Transverse colon (tissue), 4 donors: ENCODE data around the gene C16orf86. TPM values are rescaled to one million over a fixed set of nuclear protein-coding genes. Genes with fewer than 3 reads are reported as not detected.

Experiments
- DNase-seq: peaks from one replicate; pipeline ENCODE4 v3.0.0-alpha.2; 2019
- H3K27ac ChIP-seq, 4 donors: fragments of 200-600 bp; sonication (generic); 2 replicates each; pipeline ENCODE4 v1.5.1; 2016 to 2018; ENCODE audit warnings: inconsistent platforms in 4 of 4
- H3K27me3 ChIP-seq: fragments of 200-600 bp; sonication (generic); 2 replicates; pipeline ENCODE4 v1.5.1; 2017; ENCODE audit warnings: inconsistent platforms
- H3K36me3 ChIP-seq, 4 donors: fragments of 200-600 bp; sonication (generic); 2 replicates each; pipeline ENCODE4 v1.5.1; 2017 to 2019; ENCODE audit warnings: inconsistent platforms in 4 of 4
- H3K4me1 ChIP-seq, 4 donors: fragments of 200-600 bp; sonication (generic); 2 replicates each; pipeline ENCODE4 v1.5.1; 2017 to 2020; ENCODE audit warnings: inconsistent platforms in 4 of 4
- H3K4me3 ChIP-seq, 4 donors: fragments of 200-600 bp; sonication (generic); 1 replicate in 1 of 4; 2 replicates in 3 of 4; pipeline versions ENCODE4 v1.5.1 to v1.6.1; 2017 to 2019; ENCODE audit warnings: inconsistent platforms in 4 of 4
- H3K9me3 ChIP-seq, 2 donors: fragments of 200-600 bp; sonication (generic); 2 replicates each; pipeline ENCODE4 v1.5.1; 2017 to 2019; ENCODE audit warnings: inconsistent platforms in 2 of 2
- EP300 ChIP-seq: sonication (generic); formaldehyde crosslinking; IDR thresholded peaks from one replicate; pipeline ENCODE4 v1.6.1; 2017; ENCODE audit warnings: antibody characterized with exemption, low read depth
- POLR2A ChIP-seq: fragments of 450-650 bp; IDR thresholded peaks from one replicate; pipeline ENCODE4 v1.6.1; 2016; ENCODE audit warnings: antibody characterized with exemption, mild to moderate bottlenecking, moderate library complexity
- POLR2AphosphoS5 ChIP-seq, 3 donors: sonication (generic); formaldehyde crosslinking; IDR thresholded peaks; one replicate each; pipeline ENCODE4 v1.6.1; 2016; ENCODE audit warnings: antibody characterized with exemption in 3 of 3
- WGBS, 2 donors: methylation state at CpG; one replicate each; pipeline ENCODE4 v1.1.5; 2018; ENCODE audit warnings: low coverage in 1 of 2; 5-methylcytosine and 5-hydroxymethylcytosine counted together
- in situ Hi-C, 4 donors: fragments of 200-750 bp; cut with MboI; loops; one replicate each; pipeline versions ENCODE4 v1.15.0 to v1.15.1; 2017; ENCODE audit warnings: low sequenced_read_pairs in 3 of 4, low pct_ligation_motif_present in 1 of 4, low pct_unique_long_range_greater_than_20kb in 1 of 4
- intact Hi-C: fragments of 100-400 bp; cut with DNase I; formaldehyde crosslinking; loops from one replicate; pipeline ENCODE4 v1.15.1; 2023; ENCODE audit warnings: low total_unique reads
- total RNA-seq, 4 donors: library from RNA; depleted of rRNA; stranded (reverse); fragments of >200 nt; gene quantifications; one replicate each; pipeline ENCODE4 v1.1.0, GENCODE V29; 2016
- TF ChIP-seq, protein P1 (sequence below), 5 experiments: fragments of 200-600 bp in 3 of 5; fragments of 450-650 bp in 2 of 5; sonication (generic) in 3 of 5; IDR thresholded peaks; 1 replicate in 2 of 5; 2 replicates in 3 of 5; pipeline ENCODE4 v1.5.1; 2016 to 2017; ENCODE audit warnings: antibody characterized with exemption in 5 of 5, inconsistent platforms in 3 of 5, mild to moderate bottlenecking in 2 of 5, moderate library complexity in 1 of 5

Gene C16orf86
- total RNA-seq: 1 to 10 TPM in 3 of 4 donors, under 1 TPM in 1; 0.60 to 7.1 (median 4.4) TPM

- Histone ChIP-seq H3K36me3 (no peaks in the 10 kb centered on the region), H3K4me3 (peak within 1 kb of the TSS; percentile 77 to 95 (median 86)), H3K27me3 (no peaks in the 10 kb centered on the region), H3K9me3 (no peaks in the 10 kb centered on the region), H3K27ac (peak within 1 kb of the TSS; percentile 86 to 95 (median 88)), H3K4me1 (peaks cover 18 to 29% (median 24%) of the 10 kb centered on the region in 4 donors)
- peak; percentile 13 to 39 (median 23) for TF ChIP-seq POLR2AphosphoS5 (IDR thresholded peaks at IDR 0.05)
- TF ChIP-seq EP300: no peak
- no peak for TF ChIP-seq POLR2A
- TF ChIP-seq, protein P1, sequence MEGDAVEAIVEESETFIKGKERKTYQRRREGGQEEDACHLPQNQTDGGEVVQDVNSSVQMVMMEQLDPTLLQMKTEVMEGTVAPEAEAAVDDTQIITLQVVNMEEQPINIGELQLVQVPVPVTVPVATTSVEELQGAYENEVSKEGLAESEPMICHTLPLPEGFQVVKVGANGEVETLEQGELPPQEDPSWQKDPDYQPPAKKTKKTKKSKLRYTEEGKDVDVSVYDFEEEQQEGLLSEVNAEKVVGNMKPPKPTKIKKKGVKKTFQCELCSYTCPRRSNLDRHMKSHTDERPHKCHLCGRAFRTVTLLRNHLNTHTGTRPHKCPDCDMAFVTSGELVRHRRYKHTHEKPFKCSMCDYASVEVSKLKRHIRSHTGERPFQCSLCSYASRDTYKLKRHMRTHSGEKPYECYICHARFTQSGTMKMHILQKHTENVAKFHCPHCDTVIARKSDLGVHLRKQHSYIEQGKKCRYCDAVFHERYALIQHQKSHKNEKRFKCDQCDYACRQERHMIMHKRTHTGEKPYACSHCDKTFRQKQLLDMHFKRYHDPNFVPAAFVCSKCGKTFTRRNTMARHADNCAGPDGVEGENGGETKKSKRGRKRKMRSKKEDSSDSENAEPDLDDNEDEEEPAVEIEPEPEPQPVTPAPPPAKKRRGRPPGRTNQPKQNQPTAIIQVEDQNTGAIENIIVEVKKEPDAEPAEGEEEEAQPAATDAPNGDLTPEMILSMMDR (IDR thresholded peaks at IDR 0.05): no peak
- 18% methylated on average over 45 of the region's 78 CpGs; no CpG with 5 or more reads in 1 of the 2 donors for WGBS, 2 donors
- intact Hi-C loops (loop anchor here (2.0 to 5.0 kb wide), 2 partner anchors 104 to 145 kb away; partner anchors contain the start of gene CTCF), in situ Hi-C loops (loop anchor here in 3 of 4 donors (10.0 to 25.0 kb wide), 2 partner anchors 105 to 142 kb away; partner anchors contain the start of genes CTCF (in 2 of the 3) and RIPOR1 (in 1 of the 3))
- DNase-seq: peak; percentile 88
Measured at GRCh38 chr16:67666559-67667452, at the start of gene C16orf86, which contains the start of gene ENKD1. Gene C16orf86, plus strand, starts transcription at chr16:67666814. Its CDS starts 157 bp downstream, at chr16:67666971. Gene ENKD1, minus strand, starts transcription at chr16:67666750. Its CDS starts 308 bp downstream, at chr16:67666442.

GRCh38 chr16:67628216-67628615 lies 38.4 kb upstream of the C16orf86 start:
- in situ Hi-C loops (no loop called here), intact Hi-C loops (no loop called here)
- TF ChIP-seq, protein P1 (IDR thresholded peaks at IDR 0.05): no peak
- no peak for TF ChIP-seq EP300
- no peak for TF ChIP-seq POLR2AphosphoS5 (IDR thresholded peaks at IDR 0.05)
- peaks cover 0 to 76% (median 24%) of the 10 kb centered on the region in 4 donors for H3K36me3 ChIP-seq
- H3K27ac ChIP-seq: no peak overlapping the region
- H3K4me1 ChIP-seq: no peaks in the 10 kb centered on the region
- 91 to 100% methylated on average over 2 to 14 of the region's 14 CpGs for WGBS, 2 donors
- no peaks in the 10 kb centered on the region for H3K27me3 ChIP-seq
- no peak for DNase-seq
- no peaks in the 10 kb centered on the region for H3K9me3 ChIP-seq
- no peak overlapping the region for H3K4me3 ChIP-seq

GRCh38 chr16:67632415-67633172 lies 34.0 kb upstream of the C16orf86 start:
- intact Hi-C loops: no loop called here
- no peak overlapping the region for H3K4me3 ChIP-seq
- H3K27ac ChIP-seq: no peak overlapping the region
- TF ChIP-seq, protein P1 (IDR thresholded peaks at IDR 0.05): no peak
- no peak for TF ChIP-seq EP300
- TF ChIP-seq POLR2A: no peak
- no peak for TF ChIP-seq POLR2AphosphoS5 (IDR thresholded peaks at IDR 0.05)
- H3K4me1 ChIP-seq: no peaks in the 10 kb centered on the region
- in situ Hi-C loops: loop anchor here in 1 of 4 donors (10.0 kb wide), 1 partner anchor 58 kb away; no protein-coding TSS in a partner anchor
- H3K27me3 ChIP-seq: no peaks in the 10 kb centered on the region
- WGBS, 2 donors: 60 to 67% methylated on average over 3 to 7 of the region's 7 CpGs
- no peak for DNase-seq
- H3K36me3 ChIP-seq: peaks cover 0 to 76% (median 24%) of the 10 kb centered on the region in 4 donors
- no peaks in the 10 kb centered on the region for H3K9me3 ChIP-seq
